Pancreas (tissue), 10 donors: ENCODE measurements around the gene PRSS36. TPM values are rescaled to one million over a fixed set of nuclear protein-coding genes. Genes with fewer than 3 reads are reported as not detected.

Experiments
- ATAC-seq, 4 donors: fragments of 200-7000 bp; cut with Tn5 transposase; one replicate each; pipeline versions ENCODE4 v1.8.0 to v1.9.1; 2020; ENCODE audit warnings: mild to moderate bottlenecking in 4 of 4, moderate library complexity in 4 of 4
- DNase-seq, 6 donors: peaks; one replicate each; pipeline ENCODE4 v3.0.0-alpha.2; 2020
- FAIRE-seq: peaks from 2 replicates; lab custom pipeline; 2012; peaks lifted over from hg19 to GRCh38; lab: Jason Lieb, UNC
- H3K27ac ChIP-seq, 4 donors: fragments of 200-600 bp; sonication (generic); 1 replicate in 3 of 4; 2 replicates in 1 of 4; pipeline versions ENCODE4 v1.5.0 to v1.8.0; 2020
- H3K27me3 ChIP-seq, 4 donors: fragments of 200-600 bp; one replicate each; pipeline ENCODE4 v1.8.0; 2021
- H3K36me3 ChIP-seq, 3 donors: fragments of 200-600 bp; sonication (generic) in 1 of 3; one replicate each; pipeline versions ENCODE4 v1.5.0 to v1.8.0; 2020 to 2021
- H3K4me1 ChIP-seq, 3 donors: fragments of 200-600 bp; one replicate each; pipeline ENCODE4 v1.8.0; 2021
- H3K4me3 ChIP-seq, 4 donors: fragments of 200-600 bp; sonication (generic) in 2 of 4; one replicate each; pipeline versions ENCODE4 v1.5.0 to v1.8.0; 2020 to 2021
- H3K9me3 ChIP-seq, 4 donors: fragments of 200-600 bp; one replicate each; pipeline ENCODE4 v1.8.0; 2021
- WGBS, 2 donors: extraction: QIAGEN DNeasy Blood & Tissue Kit; methylation state at CpG; one replicate each; pipeline ENCODE4 v1.1.7; 2013; 5-methylcytosine and 5-hydroxymethylcytosine counted together
- intact Hi-C, 3 donors: fragments of 100-400 bp; cut with DNase I; formaldehyde crosslinking; loops; one replicate each; pipeline versions ENCODE4 v1.11.1 to v1.14.2; 2022
- polyA plus RNA-seq, 2 donors: library from polyadenylated mRNA; stranded (reverse); fragments of 200-250 nt; gene quantifications; one replicate each; pipeline ENCODE4 v1.2.3, GENCODE V29; 2013
- total RNA-seq, 6 donors: library from RNA; stranded (reverse); fragmentation: NEBNext Ultra II Directional in 4 of 6; extraction: Animal tissue kit (Norgen Biotek cat#: 25700) in 4 of 6; gene quantifications; one replicate each; pipeline versions ENCODE4 v1.2.1 to v1.2.4, GENCODE V29; 2021 to 2023
- TF ChIP-seq, protein P1 (sequence below), 4 donors: fragments of 200-600 bp; sonication (generic) in 3 of 4; IDR thresholded peaks; one replicate each; pipeline versions ENCODE4 v1.5.0 to v1.8.0; 2021; ENCODE audit warnings: antibody characterized with exemption in 4 of 4
- donor health status: healthy with polysubstance abuse.
- donor health status: DM: no; HTN: no; CAD: no; lungs with moderate emphysema.
- donor health status: DM: no; HTN: no; CAD: no.
- donor health status: control.
- donor health status: control.
- donor health status: Bipolar disorder and iron deficiency.
- donor health status: DM: yes; HTN: yes; CAD: no.
- donor health status: DM: no; HTN: no; CAD: no.
- donor health status: DM: no; HTN: no; CAD: no.
- donor health status: DM: yes; HTN: yes; CAD: no.

The PRSS36 gene
- total and polyA plus RNA-seq, 8 donors: 0.14 to 3.1 (median 1.1) TPM

GRCh38 chr16:31187808-31188189 lies 37.9 kb upstream of the PRSS36 start:
- TF ChIP-seq, protein P1, sequence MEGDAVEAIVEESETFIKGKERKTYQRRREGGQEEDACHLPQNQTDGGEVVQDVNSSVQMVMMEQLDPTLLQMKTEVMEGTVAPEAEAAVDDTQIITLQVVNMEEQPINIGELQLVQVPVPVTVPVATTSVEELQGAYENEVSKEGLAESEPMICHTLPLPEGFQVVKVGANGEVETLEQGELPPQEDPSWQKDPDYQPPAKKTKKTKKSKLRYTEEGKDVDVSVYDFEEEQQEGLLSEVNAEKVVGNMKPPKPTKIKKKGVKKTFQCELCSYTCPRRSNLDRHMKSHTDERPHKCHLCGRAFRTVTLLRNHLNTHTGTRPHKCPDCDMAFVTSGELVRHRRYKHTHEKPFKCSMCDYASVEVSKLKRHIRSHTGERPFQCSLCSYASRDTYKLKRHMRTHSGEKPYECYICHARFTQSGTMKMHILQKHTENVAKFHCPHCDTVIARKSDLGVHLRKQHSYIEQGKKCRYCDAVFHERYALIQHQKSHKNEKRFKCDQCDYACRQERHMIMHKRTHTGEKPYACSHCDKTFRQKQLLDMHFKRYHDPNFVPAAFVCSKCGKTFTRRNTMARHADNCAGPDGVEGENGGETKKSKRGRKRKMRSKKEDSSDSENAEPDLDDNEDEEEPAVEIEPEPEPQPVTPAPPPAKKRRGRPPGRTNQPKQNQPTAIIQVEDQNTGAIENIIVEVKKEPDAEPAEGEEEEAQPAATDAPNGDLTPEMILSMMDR (IDR thresholded peaks at IDR 0.05): no peak
- Histone ChIP-seq H3K27ac (no peak overlapping the region), H3K36me3 (peaks cover 22 to 93% (median 78%) of the 10 kb centered on the region in 3 donors), H3K4me1 (peaks cover 0 to 4% (median 2%) of the 10 kb centered on the region in 3 donors), H3K27me3 (no peaks in the 10 kb centered on the region), H3K4me3 (no peak overlapping the region), H3K9me3 (no peaks in the 10 kb centered on the region)
- WGBS, 2 donors: 86 to 92% methylated on average over 8 of the region's 8 CpGs
- FAIRE-seq: no peak
- ATAC-seq: no peak
- DNase-seq: no peak
- intact Hi-C loops: no loop called here

- no peak overlapping the region for H3K4me3 ChIP-seq
- TF ChIP-seq, protein P1 (IDR thresholded peaks at IDR 0.05): no peak
- no peak for FAIRE-seq
- peaks cover 22 to 91% (median 73%) of the 10 kb centered on the region in 3 donors for H3K36me3 ChIP-seq
- H3K27me3 ChIP-seq: no peaks in the 10 kb centered on the region
- 85 to 90% methylated on average over 10 of the region's 10 CpGs for WGBS, 2 donors
- DNase-seq: no peak
- intact Hi-C loops: no loop called here
- no peaks in the 10 kb centered on the region for H3K9me3 ChIP-seq
- no peak overlapping the region for H3K27ac ChIP-seq
- peaks cover 3 to 10% (median 8%) of the 10 kb centered on the region in 3 donors for H3K4me1 ChIP-seq
- no peak for ATAC-seq
These were observed 37.3 kb upstream of the PRSS36 start for GRCh38 chr16:31186930-31187807.

- no peak overlapping the region for H3K27ac ChIP-seq
- peaks cover 21 to 81% (median 63%) of the 10 kb centered on the region in 3 donors for H3K36me3 ChIP-seq
- DNase-seq (no peak), FAIRE-seq (no peak), ATAC-seq (no peak)
- no peaks in the 10 kb centered on the region for H3K9me3 ChIP-seq
- no peaks in the 10 kb centered on the region for H3K27me3 ChIP-seq
- intact Hi-C loops: no loop called here
- TF ChIP-seq, protein P1 (IDR thresholded peaks at IDR 0.05): no peak
- H3K4me3 ChIP-seq: no peak overlapping the region
- peaks cover 8 to 14% (median 12%) of the 10 kb centered on the region in 3 donors for H3K4me1 ChIP-seq
- 67 to 69% methylated on average over 7 of the region's 7 CpGs for WGBS, 2 donors
These were observed 36.3 kb upstream of the PRSS36 start for GRCh38 chr16:31186176-31186575.

GRCh38 chr16:31185339-31185738 lies 35.5 kb upstream of the PRSS36 start:
- DNase-seq: no peak
- Histone ChIP-seq H3K36me3 (peaks cover 16 to 73% (median 55%) of the 10 kb centered on the region in 3 donors), H3K27me3 (no peaks in the 10 kb centered on the region), H3K9me3 (no peaks in the 10 kb centered on the region), H3K4me1 (peaks cover 8 to 14% (median 12%) of the 10 kb centered on the region in 3 donors), H3K4me3 (no peak overlapping the region), H3K27ac (no peak overlapping the region)
- no peak for ATAC-seq
- no peak for FAIRE-seq
- WGBS, 2 donors: 46 to 62% methylated on average over 5 of the region's 5 CpGs
- TF ChIP-seq, protein P1 (IDR thresholded peaks at IDR 0.05): no peak
- intact Hi-C loops: no loop called here

DNA sequence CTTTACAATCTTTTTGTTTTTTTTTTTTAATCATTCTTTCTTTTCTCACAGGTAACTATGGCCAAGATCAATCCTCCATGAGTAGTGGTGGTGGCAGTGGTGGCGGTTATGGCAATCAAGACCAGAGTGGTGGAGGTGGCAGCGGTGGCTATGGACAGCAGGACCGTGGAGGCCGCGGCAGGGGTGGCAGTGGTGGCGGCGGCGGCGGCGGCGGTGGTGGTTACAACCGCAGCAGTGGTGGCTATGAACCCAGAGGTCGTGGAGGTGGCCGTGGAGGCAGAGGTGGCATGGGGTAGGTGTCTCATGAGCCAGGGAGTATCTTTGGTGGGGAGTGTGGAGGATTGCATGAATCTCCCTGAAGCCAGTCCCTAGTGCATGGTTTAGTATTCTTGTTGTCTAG lies 35.0 kb upstream of the PRSS36 start:
- ATAC-seq: no peak
- Histone ChIP-seq H3K27me3 (no peaks in the 10 kb centered on the region), H3K4me1 (peaks cover 8 to 14% (median 12%) of the 10 kb centered on the region in 3 donors), H3K9me3 (no peaks in the 10 kb centered on the region), H3K36me3 (peaks cover 11 to 68% (median 50%) of the 10 kb centered on the region in 3 donors), H3K4me3 (no peak overlapping the region), H3K27ac (no peak overlapping the region)
- WGBS, 2 donors: 95 to 96% methylated on average over 14 of the region's 14 CpGs
- no peak for FAIRE-seq
- peak in 1 of 6 donors; percentile 56 for DNase-seq
- TF ChIP-seq, protein P1 (IDR thresholded peaks at IDR 0.05): no peak
- intact Hi-C loops: no loop called here
